Skeletal muscle satellite cell (primary cell): ENCODE data around the gene SPATC1L.

Experiments
- H3K27me3 ChIP-seq: 2 replicates; pipeline ENCODE4 v1.7.0; 2013; ENCODE audit warnings: low read length; ENCODE audit not compliant: control insufficient read depth, insufficient read depth
- H3K36me3 ChIP-seq: 2 replicates; pipeline ENCODE4 v1.7.0; 2013; ENCODE audit warnings: mild to moderate bottlenecking, control low read depth, low read length; ENCODE audit not compliant: insufficient read depth
- H3K4me1 ChIP-seq: 2 replicates; pipeline ENCODE4 v1.7.0; 2013; ENCODE audit warnings: low read length; ENCODE audit not compliant: control insufficient read depth, insufficient read depth
- H3K4me2 ChIP-seq: 2 replicates; pipeline ENCODE4 v1.7.0; 2013; ENCODE audit warnings: mild to moderate bottlenecking, low read length
- H3K4me3 ChIP-seq: 2 replicates; pipeline ENCODE4 v1.7.0; 2013; ENCODE audit warnings: low read length
- H3K9ac ChIP-seq: 2 replicates; pipeline ENCODE4 v1.7.0; 2013; ENCODE audit warnings: mild to moderate bottlenecking, low read depth, low read length, moderate library complexity
- H3K9me3 ChIP-seq: replicated peaks from 2 replicates; pipeline ENCODE4 v1.7.0; 2013; ENCODE audit warnings: mild to moderate bottlenecking, control low read depth, low read length

The SPATC1L gene

DNA sequence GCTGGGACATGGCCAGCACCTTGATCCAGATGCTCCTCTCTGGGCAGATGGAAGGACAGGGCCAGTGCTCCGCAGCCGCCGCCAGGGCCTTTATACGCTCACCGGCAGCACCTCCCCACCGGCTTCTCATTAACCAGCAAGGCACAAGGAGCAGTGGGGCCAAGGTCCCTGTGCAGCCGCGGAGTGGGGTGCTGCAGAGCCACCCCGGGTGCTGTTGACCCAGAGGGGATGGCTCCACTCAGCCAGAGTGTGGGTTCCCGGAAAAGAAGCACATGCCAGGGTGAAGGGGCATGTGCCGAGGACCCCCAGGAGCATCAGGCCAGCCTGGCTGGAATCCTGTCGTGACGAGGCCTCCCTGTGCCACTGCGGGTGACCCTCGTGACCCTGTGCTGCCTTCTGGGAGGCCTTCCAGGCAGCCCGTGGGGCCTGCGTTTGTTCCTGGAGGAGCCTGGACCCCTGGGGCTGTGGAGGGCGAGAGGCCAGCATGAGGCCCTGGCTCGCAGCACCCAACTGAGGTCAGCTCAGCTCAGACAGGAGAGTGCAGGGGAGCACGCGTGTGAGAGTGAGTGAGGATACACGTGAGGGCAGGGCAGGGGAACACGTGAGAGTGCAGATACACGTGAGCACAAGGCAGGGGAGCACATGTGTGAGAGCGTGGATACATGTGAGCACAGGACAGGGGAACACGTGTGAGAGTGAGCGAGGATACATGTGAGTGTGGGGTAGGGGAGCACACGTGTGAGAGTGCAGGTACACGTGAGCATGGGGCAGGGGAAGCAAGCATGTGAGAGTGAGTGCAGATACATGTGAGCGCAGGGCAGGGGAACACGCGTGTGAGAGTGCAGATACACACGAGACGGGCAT is 28.5 kb downstream of the SPATC1L start, which contains the start of gene FTCD:
Gene FTCD, minus strand, starts transcription at position 66 of the 864 bp plus-strand sequence. Its CDS starts 56 bp downstream, at position 10.
- Histone ChIP-seq H3K9me3 (no peaks in the 10 kb centered on the region), H3K4me2 (no peak within 1 kb of the TSS), H3K4me1 (peaks cover 13% of the 10 kb centered on the region), H3K4me3 (no peak within 1 kb of the TSS), H3K27me3 (no peaks in the 10 kb centered on the region), H3K9ac (no peak within 1 kb of the TSS), H3K36me3 (peaks cover 4% of the 10 kb centered on the region)

DNA sequence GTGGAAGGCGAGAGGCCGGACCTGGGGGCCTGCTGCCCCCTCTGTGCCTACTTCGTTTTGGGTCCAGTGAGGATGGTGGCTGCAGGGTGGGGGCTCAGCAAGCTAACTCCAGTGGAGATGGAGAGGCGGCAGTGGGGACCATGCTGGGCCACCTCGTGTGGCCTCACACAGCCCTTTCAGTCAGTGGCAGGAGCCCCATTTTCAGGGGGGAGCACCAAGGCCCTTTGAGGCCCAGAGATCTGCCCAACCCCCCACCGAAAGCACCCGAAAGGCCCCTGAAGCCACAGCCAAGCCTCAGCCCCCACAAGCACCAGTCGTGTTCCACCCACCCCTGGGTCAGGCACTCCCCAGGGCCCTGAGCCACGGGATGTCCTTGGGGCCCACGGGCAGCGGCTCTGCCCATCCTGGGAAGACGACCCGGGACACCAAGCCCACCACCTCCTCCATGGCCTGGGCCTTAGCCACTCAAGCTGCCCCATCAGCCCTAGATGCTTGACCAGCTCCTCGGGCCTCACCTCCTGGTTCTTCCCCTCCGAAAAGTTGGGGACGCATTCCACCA is 29.2 kb downstream of the SPATC1L start:
- Histone ChIP-seq H3K4me2 (no peak overlapping the region), H3K27me3 (no peaks in the 10 kb centered on the region), H3K9me3 (no peaks in the 10 kb centered on the region), H3K4me3 (no peak overlapping the region), H3K9ac (no peak overlapping the region), H3K36me3 (peaks cover 3% of the 10 kb centered on the region), H3K4me1 (peaks cover 13% of the 10 kb centered on the region)

DNA sequence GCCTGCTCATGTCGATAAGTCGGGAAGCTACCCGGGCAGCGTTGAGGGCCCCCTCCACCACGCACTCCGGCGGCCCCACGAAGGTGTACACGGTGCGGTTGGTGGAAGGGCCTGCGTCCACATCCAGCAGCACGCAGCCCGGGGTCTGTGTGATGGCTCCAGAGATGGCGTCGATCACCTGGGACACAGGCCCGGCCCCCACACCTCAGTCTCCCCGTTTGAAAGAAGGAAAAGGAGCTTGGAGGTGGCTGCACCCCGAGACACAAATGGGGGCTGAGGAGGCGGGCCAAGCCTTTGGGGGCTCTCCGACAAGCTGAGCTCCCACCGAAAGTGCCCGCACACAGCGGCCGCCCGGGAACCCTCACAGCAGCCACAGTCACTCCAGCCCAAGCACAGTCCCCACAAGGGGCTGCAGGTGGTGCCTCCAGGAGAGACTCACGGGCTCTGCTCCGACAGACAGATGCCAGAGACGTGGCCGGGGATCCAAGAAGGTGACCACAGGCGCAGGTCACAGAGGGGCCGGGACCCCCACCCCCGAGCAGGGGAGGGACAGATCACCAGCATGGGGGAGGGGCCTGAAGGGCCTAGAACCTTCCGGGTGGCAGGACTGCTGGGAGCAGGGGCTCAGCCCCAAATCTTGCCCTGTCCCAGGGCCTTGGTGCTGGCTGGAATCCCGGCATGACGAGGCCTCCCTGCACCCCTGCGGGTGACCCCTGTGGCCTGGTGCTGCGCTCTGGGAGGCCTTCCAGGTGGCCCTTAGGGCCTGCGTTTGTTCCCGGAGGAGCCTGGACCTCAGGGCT is 29.9 kb downstream of the SPATC1L start:
- Histone ChIP-seq H3K9me3 (no peaks in the 10 kb centered on the region), H3K4me1 (peaks cover 13% of the 10 kb centered on the region), H3K4me3 (no peak overlapping the region), H3K9ac (no peak overlapping the region), H3K36me3 (no peaks in the 10 kb centered on the region), H3K27me3 (no peaks in the 10 kb centered on the region), H3K4me2 (no peak overlapping the region)

DNA sequence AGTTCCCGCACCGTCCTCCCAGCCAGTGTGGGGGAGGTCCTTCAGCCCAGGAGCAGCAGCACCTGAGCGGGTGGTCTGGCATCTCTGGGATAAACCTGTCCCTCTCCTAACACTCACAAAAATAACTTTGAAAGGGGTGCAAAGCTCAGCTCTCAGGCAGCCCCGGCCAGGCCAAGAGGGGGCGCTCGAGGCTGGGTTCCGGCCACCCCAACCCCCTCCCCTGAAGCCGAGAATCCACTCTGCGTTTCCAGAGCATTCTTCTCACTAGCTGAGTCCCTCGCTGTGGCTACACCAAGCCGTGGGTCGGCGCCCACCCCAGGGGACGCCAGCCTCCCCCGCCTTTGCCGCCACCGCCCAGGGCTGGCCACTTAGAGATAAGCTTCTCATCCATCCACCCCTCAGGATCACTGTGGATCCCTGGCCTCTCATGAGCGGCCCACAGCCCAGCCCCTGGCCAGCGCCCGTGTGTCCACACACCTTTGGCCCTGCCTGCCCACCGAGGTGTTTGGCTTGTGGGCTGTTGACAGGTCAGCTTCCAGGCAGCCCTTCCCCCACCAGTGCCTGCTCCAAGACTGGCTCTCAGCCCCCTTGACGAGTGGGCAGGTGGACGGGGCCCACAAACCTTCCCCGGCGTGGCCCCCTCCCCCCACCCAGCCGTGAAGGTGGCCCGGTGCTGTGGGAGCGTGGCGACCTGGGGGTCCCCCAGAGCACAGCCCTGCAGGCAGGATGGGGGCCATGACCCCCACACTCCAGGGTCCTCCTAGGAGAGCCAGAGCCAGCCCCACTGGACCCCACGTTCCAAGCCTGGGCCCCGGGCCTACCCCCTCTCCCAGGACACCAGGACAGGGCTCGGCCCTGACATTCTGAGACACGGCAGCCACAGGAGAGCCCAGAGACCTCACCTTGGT is 30.8 kb downstream of the SPATC1L start:
- peak overlapping the region; percentile 88 for H3K4me2 ChIP-seq
- H3K9me3 ChIP-seq: no peaks in the 10 kb centered on the region
- H3K36me3 ChIP-seq: no peaks in the 10 kb centered on the region
- H3K27me3 ChIP-seq: no peaks in the 10 kb centered on the region
- H3K9ac ChIP-seq: peak overlapping the region; percentile 52
- H3K4me1 ChIP-seq: peaks cover 13% of the 10 kb centered on the region
- peak overlapping the region; percentile 52 for H3K4me3 ChIP-seq

DNA sequence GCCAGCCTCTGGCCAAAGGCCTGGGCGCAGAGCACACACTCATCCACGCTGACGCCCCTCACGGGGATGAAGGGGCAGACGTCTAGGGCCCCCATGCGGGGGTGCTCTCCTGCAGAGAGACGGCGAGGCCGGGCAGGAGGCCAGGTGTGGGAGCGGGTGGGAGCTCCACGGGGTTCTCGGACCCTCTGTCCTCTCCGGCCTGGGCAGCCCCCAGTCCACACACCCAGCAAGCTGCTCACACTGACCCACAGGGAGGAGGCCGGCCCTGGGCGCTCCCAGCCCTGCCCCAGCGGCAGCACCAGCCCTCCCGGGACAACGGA is 31.4 kb downstream of the SPATC1L start:
- peak overlapping the region; percentile 52 for H3K4me3 ChIP-seq

DNA sequence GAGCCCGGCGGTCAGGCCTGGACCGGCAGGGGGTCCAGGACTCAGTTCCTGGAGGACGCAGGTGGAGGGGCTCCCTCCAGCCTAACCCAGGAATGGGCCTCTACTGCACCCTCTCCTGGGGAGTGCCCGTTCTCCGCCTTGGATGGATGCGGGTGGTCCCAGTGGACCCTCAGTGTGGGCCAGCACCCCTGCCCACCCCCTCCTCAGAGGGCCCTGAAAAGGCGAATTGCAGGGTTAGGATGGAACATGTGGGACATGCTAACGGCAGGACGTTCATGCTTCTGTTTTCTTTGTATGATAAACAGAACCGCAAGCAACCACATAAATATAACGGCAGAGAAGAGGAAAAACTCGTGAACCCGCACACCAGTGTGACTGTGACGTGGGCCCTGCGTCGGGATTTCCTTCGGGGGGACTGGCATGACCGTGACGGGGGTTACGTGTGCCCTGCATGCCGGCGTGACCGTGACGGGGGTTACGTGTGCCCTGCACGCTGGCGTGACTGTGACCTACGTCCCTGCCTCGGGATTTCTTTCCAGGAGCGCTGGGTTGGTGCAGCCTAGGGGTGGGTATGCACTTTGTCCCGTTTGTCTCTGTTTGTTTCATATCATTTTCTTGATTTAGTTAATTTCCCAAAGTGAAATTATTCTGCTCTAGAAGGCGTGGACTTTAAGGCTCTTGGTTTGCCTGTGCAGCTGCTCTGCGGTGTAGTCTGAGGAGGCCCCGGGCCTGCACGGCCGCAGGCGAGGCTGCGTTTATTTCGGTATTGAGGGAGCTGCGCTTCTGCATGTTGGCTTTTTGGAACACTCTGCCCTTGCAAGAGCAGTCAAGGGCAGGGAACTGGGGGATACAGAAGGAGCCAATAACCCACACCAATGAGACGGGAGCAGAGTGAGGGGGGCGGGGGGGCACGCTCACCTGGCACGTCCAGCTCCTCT is 32.0 kb downstream of the SPATC1L start:
- Histone ChIP-seq H3K4me1 (peaks cover 13% of the 10 kb centered on the region), H3K4me2 (peak overlapping the region; percentile 88), H3K4me3 (no peak overlapping the region), H3K36me3 (no peaks in the 10 kb centered on the region), H3K27me3 (no peaks in the 10 kb centered on the region), H3K9ac (no peak overlapping the region), H3K9me3 (no peaks in the 10 kb centered on the region)

More for the DNA sequence above, 31.4 kb downstream of the SPATC1L start:
- Histone ChIP-seq H3K9me3 (no peaks in the 10 kb centered on the region), H3K4me1 (peaks cover 13% of the 10 kb centered on the region), H3K27me3 (no peaks in the 10 kb centered on the region), H3K4me2 (peak overlapping the region; percentile 88), H3K36me3 (no peaks in the 10 kb centered on the region), H3K9ac (no peak overlapping the region)

DNA sequence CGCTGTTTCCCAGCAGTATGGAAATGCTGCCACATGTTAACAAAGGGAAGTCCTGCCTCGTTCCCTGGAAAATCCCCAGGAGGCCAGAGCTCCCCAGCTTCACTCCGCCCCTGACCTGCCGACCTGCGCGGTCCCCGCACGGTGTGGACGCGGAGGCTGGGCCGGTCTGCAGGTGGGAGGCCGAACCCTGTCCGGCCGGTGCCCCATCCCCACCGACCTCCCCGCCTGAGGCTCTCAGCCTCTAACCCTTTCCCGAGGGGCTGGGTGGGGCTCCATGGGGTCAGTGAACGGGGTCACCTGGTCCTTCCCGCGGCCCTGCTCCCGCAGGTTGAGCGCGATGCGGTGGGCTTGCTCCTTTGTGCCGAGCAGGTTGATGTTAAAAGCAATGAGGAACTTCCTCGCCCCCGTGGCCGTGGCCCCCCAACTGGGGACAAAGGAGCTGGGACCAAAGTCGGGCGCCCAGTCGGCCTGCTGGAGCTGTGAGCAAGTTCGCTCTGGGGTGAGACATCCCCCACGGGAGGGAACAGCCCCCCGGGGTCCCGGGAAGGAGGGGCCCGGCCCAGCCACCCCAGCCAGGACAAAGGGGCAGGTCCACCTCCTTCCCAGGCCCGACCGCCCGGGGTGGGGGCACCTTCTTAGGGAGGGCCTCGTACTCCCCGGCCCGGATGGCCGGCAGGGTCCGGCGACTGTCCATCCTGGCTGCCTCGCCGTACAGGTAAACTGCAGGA is 32.8 kb downstream of the SPATC1L start:
- Histone ChIP-seq H3K4me1 (peaks cover 13% of the 10 kb centered on the region), H3K4me2 (no peak overlapping the region), H3K9ac (no peak overlapping the region), H3K9me3 (no peaks in the 10 kb centered on the region), H3K4me3 (no peak overlapping the region), H3K36me3 (no peaks in the 10 kb centered on the region), H3K27me3 (no peaks in the 10 kb centered on the region)

DNA sequence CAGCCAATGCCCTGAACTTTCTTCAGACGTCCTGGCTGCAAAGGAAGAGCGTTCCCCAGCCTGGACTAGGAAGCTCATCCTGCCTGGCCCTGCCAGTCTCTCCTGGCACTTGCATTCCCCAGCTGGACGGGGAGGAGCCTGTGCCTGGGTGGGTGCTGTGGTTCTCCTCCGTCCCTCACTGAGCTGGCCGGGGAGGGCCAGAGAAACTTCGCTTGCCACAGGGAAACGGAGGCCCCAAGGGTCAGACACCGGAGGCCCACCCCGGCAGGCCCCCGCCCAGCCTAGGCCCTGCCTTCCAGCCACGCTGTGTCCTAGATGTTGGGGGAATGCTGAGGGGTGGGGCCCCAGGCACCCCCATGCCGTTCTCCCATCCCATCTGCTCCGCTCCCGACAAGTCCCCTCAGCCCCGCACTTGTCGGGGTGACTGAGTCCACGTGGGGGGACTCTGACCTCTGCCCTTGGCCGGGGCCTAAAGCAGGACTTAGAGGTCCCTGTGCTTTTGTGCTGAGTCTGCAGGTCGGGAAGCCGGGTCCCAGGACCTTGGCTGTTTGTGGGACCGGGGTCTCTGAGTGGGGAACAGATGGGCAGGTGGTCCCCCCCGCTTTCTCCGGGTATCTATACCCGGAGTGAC is 33.7 kb downstream of the SPATC1L start:
- H3K9ac ChIP-seq: no peak overlapping the region
- H3K36me3 ChIP-seq: no peaks in the 10 kb centered on the region
- H3K4me2 ChIP-seq: no peak overlapping the region
- no peaks in the 10 kb centered on the region for H3K27me3 ChIP-seq
- H3K4me3 ChIP-seq: no peak overlapping the region
- peaks cover 13% of the 10 kb centered on the region for H3K4me1 ChIP-seq
- H3K9me3 ChIP-seq: no peaks in the 10 kb centered on the region

DNA sequence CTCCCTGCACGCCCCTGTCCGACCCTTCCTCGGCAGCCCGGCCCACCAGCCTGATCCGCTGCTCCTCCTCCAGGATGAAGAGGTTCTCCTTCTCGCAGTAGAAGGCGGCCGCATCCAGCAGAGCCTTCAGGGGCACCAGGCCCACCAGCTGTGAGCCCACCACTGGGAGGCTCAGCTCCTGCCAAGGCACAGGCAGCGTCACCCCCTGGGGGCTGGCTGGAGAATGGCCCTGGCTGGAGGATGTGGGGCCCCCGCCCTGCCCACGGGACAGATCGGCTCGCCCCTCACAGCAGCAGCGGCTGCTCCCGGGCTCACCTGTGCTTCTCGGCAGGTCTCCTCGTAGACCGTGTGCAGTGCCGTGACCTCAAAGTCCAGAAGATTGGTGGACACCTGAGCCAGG is 34.2 kb downstream of the SPATC1L start:
- Histone ChIP-seq H3K36me3 (no peaks in the 10 kb centered on the region), H3K27me3 (no peaks in the 10 kb centered on the region), H3K9ac (no peak overlapping the region), H3K9me3 (no peaks in the 10 kb centered on the region), H3K4me2 (no peak overlapping the region), H3K4me1 (peaks cover 13% of the 10 kb centered on the region), H3K4me3 (no peak overlapping the region)
